NCI-H2196 treated with DMSO at 0.1 percent for 48 hours (cell line): ENCODE measurements around the gene ARHGAP15.

Experiments used
- DNase-seq: peaks from one replicate; lab custom pipeline; 2025; ENCODE audit not compliant: unreplicated experiment; lab: John Stamatoyannopoulos, UW

Gene ARHGAP15

DNA sequence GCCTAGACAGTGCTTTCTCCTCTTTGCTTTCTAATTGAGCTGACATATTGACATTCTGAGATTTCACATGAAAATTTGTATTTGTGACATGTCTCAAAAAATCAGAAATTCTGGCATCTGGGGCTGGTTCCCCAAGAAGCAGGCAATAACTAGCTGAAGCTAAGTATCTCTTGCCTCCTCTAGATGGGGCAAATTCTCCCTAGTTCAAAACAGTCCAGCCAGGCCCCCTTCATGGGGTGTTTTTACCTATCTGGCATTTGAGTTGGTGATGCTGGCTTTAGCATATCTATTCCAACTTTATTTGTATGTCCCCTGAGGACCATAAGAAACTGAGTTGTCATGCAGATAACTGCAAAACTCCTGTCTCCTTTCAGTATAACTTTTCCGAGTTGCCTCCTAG, 39.9 kb downstream of the ARHGAP15 start:
- no peak for DNase-seq

DNA sequence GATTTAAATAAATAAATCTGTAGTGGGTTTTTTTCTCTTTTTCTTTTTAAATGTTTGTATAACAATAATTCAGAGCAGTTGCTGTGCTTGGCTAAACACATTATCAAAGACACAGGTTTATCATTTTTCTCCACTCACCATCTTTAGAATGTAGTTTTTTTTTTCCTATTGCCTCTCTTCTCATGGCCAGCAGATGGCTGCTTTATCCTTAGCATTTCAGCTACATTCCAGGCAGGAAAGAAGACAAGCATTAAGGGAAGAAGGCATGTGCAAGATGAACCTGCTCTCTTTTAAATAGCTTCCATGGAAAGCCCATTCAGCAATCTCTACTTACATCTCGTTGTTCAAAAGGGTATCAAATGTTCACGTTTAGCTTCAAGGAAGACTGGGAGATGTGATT, 42.6 kb downstream of the ARHGAP15 start:
- DNase-seq, result no peak

DNA sequence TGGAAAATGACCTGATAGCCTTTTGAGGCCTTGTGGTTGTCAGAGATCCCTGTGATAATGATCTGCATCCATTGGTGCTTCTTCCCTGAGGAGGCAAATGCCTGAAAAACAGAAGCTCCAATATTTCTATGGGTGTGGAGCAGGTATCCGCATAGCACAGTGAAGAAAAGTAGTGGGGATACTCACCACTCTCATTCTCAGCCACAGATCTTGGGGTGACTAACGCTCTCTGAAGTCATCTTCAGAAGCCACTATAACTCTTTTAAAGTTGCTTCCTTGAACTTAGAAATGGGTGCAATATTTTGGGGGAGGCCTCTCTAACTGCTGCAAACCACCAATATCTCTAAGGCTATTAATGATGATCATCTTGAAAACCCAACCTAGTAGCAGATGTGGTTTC, 46.2 kb downstream of the ARHGAP15 start:
- no peak for DNase-seq

DNA sequence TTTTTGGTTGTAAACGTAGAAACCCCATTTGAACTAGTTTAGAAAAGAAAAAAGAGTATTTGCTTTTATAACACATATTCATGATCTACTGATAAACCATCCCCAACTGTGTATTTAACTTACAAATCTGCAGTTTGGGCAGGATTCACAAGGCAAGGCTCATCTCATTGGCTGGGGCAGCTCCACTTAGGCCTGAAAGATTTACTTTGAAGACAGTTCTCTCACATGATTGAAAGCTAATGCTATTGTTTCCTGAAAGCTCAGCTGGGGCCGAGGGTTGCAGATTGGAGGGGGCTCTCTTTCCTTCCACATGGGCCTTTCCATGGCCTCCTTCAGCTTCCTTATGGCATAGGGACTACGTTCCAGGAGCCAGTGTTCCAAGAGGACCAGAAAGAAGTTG, 47.4 kb downstream of the ARHGAP15 start:
- DNase-seq, result no peak

DNA sequence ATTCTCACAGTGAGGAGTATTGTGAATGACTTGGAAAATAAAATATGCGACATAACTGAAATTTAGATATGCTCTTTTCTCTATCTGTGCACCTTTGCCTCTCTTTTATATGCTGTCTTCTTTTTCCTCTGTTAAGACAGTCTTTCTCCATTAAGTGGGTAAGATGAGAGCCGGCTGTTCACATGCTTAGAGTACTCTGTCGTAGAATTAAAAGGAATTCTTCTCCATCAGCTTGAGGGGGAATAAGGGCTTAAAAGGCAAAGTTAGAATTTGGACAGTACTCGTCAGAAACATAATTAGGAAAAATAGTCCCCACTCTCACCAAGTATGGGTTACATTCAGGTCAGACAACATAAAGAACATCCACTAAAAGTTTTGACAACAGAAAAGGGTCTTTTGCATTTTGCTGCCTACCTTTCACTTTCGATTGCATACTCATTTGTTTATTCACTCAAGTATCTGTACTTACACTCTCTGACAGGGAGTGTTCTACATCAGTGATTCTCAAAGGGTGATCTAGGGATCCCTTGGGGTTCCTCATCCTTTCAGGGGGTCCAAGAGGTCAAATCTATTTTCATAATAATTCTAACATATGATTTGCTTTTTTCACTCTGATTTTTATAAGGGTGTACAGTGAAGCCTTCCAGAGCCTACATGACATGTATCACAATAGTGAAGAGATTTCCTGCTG, 48.0 kb downstream of the ARHGAP15 start:
- DNase-seq, result no peak

DNA sequence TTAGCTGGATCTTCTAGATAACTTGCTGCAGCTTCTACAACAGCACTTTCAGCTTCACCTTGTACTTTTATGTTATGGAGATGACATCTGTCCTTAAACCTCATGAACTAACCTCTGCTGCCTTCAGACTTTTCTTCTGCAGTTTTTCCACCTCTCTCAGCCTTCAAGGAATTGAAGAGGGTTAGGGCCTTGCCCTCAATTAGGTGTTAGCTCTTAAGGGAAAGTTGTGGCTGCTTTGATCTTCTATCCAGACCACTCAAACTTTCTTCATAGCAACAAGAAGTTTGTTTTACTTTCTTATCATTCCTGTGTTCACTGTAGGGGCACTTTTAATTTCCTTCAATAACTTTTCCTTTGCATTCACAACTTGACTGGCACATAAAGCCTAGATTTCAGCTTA, 52.3 kb downstream of the ARHGAP15 start:
- DNase-seq, result no peak

DNA sequence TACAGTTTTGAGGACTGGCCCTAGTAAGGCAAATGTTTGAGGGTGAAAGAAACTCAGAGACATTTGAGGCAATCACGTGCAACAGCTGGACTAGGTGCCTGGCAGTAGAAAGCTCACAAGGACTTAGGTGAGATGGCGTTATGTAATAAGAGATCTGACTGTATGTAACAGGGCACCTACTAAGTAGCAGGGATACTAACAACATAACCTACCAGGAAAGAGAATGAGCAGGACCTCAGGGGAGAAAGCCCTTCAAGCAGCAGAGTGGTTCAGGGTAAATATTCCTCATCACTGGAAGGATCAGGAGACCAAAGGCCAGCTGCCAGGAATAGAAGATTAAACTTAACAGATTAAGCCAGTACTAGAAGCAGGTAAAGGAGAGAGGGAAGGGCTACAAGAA, 53.4 kb downstream of the ARHGAP15 start:
- DNase-seq, result no peak

DNA sequence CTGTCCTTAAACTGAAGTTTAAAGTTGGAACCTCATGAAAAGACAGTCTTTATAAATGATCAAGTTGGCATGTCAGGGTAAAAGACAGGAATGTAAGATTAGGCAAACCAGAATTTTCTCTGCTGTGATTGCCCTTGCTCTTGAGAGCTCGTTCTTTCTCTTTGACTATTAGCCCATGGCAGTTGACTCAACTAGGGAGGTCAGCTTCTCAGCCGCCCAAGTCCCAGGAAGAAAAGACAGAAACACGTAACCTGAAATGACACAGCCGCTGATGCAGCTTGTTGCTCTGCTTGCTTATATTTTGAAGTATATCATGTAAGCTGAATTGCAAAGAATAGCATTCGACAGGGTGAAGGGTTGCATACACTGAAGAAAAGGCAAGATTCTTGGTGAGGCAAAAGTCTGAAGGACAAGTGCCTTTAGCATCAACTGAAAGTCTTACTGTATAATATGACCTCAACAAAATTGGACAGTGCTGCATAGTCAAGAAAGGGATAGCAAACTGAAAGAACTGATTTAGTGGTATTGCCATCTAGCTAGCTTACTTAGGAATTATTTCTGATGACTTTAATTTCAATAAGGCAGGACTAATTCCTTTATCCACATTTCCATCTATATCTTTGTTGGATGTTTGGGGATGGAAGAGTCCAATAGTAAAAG, 54.7 kb downstream of the ARHGAP15 start:
- no peak for DNase-seq

- no peak for DNase-seq
These were observed 57.7 kb downstream of the ARHGAP15 start for GRCh38 chr2:143186876-143187275.

GRCh38 chr2:143190431-143190830, 61.2 kb downstream of the ARHGAP15 start:
- no peak for DNase-seq

- no peak for DNase-seq
These were observed 62.9 kb downstream of the ARHGAP15 start for GRCh38 chr2:143192106-143192505.

DNA sequence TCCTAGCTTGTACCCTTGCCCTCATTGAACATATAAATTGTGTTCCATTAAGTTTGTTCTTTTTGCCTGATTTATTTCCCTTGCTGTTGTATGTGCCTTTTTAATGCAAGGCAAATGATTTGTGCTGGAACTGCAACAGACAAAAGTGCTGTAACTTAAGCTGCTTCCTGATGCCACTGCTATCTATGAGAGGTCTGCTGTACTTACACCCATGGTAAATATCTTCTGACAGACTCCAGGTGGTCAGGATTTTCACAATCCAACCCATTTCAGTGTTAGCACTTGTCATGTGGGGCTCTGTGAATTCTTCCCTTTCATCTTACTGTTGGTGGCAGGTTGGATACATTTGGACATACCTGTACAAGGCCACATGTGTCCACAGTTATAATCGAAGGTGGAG, 63.5 kb downstream of the ARHGAP15 start:
- DNase-seq, result no peak

DNA sequence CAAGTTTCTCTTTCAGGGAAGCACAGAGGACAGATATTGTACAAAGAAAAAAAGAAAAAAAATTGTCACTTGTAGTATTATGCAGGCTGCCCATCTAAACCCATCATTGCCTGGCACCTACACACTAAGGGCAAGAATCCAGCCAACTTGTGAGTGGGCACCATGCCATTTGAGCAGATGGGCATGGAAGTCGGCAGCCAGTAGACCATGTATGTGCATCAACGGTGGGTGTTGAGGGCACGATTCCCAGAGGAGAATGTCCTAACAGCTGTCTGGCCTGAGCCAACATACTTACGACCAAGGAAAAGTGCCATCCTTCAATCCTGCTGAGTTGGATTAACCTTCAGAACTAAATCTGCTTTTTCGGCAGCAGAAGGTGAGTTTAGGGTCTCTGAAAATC, 63.9 kb downstream of the ARHGAP15 start:
- DNase-seq, result no peak

DNA sequence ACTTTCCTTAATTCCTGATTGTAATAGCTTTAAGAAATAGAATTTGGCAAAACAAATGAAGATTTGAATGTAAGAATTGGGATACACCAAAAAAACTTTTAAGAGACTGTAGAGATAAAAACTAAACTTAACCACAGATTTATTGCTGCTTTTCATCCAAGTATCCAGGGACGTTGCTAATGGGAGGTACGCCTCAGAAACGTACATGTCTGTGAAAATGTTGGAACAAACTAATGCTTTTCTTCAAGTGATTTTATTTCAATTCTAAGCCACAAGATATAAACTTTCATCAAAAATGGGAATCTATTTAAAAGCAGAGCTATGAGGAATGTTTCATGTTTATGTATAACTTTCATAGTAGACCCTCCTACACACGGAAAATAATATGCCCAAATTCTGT, 66.3 kb downstream of the ARHGAP15 start:
- no peak for DNase-seq

GRCh38 chr2:143204062-143204461, 74.8 kb downstream of the ARHGAP15 start:
- no peak for DNase-seq

DNA sequence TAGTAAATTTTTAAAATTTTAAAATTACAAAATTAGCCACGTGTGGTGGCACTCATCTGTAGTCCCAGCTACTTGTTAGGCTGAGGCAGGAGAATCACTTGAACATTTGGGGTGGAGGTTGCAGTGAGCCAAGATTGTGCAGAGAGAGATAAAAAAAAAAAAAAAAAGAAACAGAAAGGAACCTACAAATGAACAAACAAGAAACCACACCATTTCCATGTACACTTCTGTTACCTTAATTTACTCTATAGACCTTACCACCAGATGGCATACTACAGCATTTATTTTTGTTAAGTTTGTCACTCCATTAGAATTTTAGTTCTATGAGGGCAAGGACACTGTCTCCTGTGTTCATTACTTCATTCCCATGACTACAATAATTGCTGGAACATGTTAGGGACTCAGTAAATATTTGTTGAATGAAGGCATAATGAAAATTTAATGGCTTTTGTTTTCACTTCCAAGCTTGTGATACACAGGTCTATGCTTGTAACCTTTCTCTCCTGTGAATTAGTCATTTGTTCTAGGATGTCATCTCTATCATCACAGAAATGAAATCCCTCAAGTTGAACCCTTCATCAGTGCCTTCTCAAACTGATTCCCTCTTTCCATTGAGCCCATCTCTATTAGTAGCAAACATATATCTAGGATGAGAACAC, 76.0 kb downstream of the ARHGAP15 start:
- no peak for DNase-seq

GRCh38 chr2:143209570-143210445, 80.6 kb downstream of the ARHGAP15 start:
- DNase-seq, result no peak

DNA sequence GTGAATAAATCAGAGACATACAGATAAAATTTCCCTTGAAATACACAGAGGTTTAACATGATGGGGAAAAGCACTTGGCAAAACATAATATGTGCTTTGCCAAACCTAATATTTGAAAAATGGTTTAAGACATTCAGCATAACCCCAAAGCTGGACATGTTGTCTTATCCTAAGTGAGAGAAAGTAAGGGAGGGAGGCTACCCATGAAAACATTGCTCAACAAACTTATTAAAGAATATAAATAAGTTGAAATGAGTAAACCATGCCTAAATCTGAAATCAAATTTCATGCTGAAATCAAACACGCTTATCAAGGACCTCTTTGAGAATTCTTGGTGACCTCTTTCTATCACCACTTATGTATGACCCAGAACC, 81.2 kb downstream of the ARHGAP15 start:
- DNase-seq, result no peak

DNA sequence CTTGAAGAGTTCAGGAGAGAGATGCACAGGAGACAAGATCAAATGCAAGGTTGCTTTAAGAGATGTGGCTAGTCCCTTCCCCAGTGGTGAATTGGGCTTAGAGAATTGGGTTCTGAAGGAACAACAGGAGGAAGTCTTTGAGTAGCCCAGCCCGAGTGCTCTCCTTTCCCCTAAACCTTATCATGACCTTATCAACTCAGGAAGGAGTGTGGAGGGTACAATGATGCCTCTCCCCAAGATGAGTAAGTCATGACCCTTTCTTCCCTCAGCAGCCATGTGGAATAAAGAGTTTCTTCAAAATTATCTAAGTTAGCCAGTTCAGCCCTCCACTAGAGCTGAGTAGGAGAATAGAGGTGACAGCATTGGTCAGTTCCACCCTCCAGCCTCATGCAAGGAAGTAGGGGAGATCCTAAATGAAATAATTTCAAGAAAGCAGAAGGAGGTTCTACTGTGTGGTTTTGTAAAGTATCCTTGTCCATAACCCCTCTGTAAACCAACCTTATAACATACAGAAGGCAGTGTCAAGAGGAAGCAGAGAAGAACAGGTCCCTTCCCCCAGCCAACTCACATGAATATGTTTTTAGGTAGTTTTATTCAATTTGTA, 88.4 kb downstream of the ARHGAP15 start:
- DNase-seq, result no peak

DNA sequence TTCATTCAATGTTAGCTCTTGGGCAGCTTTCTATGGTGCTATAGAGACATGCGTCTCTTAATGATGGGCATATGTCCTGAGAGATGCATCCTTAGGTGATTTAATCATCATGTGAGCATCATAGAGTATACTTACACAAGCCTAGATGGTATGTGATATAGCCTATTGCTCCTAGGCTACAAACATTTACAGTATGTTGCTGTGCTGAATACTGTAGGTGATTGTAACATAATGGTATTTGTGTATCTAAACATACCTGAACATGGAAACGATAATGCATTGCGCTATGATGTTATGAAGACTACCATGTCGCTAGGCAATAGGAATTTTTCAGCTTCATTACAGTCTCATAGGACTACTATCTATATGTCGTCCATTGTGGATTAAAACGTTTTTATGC, 89.4 kb downstream of the ARHGAP15 start:
- DNase-seq, result no peak

DNA sequence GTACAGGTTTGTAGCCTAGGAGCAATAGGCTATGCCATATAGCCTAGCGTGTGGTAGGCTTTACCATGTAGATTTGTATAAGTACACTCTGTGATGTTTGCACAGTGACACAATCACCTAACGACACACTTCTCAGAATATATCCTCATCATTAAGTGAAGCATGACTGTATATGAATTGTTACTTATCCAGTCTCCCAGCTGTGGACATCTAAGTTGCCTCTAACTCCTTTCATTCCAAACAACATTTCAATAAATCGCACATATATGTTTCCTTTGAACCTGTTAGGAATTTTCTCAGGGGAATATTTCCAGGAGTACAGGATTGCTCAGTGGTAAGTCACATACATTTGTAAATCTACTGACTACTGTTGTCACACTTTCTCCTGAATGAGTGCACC, 90.0 kb downstream of the ARHGAP15 start:
- DNase-seq, result no peak
